Cerebellar nuclear complex (tissue), 1 donor: Measurements from ENCODE around the gene CDKN1B.

Source experiments
- DNase-seq, 2 experiments: peaks; one replicate each; lab custom pipeline; 2025; lab: John Stamatoyannopoulos, UW

Gene CDKN1B

GRCh38 chr12:12759234-12759915 is 42.2 kb downstream of the CDKN1B start:
- DNase-seq, result no peak

- DNase-seq, result no peak
These were observed 47.7 kb downstream of the CDKN1B start for GRCh38 chr12:12764824-12765223.

- DNase-seq, result no peak
These were observed 53.1 kb downstream of the CDKN1B start for GRCh38 chr12:12770262-12770661.
